GM10266 (cell line): ENCODE data around the gene MCF2L2.

Experiments used
- DNase-seq: peaks from one replicate; pipeline ENCODE4 v3.0.0; 2012; ENCODE audit errors: extremely low spot score
- TF ChIP-seq, protein P1 (sequence below): IDR thresholded peaks from 2 replicates; pipeline ENCODE4 v1.5.1; 2012; ENCODE audit warnings: mild to moderate bottlenecking, low read depth; ENCODE audit not compliant: control insufficient read depth, insufficient read depth; ENCODE audit errors: missing control alignments

MCF2L2 gene

DNA sequence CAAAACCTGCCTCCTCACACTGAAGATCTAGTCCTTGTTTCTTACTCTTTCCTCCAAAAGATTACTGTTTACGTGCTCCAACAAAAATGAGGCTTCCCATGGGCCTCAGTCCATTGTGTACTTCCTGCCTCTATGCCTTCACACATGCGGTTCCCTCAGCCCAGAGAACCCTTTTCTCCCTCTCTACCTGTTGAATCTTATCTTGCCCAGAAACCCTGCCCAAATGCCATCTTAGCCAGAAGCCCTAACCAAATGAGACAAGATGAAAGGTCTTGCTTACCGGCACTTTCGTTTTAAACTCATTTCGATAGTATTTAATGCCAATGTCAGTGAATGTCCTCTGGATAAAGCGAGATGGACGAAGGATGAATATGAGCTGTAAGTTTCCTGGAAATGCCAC, 89.9 kb downstream of the MCF2L2 start:
- no peak for DNase-seq
- TF ChIP-seq, protein P1, sequence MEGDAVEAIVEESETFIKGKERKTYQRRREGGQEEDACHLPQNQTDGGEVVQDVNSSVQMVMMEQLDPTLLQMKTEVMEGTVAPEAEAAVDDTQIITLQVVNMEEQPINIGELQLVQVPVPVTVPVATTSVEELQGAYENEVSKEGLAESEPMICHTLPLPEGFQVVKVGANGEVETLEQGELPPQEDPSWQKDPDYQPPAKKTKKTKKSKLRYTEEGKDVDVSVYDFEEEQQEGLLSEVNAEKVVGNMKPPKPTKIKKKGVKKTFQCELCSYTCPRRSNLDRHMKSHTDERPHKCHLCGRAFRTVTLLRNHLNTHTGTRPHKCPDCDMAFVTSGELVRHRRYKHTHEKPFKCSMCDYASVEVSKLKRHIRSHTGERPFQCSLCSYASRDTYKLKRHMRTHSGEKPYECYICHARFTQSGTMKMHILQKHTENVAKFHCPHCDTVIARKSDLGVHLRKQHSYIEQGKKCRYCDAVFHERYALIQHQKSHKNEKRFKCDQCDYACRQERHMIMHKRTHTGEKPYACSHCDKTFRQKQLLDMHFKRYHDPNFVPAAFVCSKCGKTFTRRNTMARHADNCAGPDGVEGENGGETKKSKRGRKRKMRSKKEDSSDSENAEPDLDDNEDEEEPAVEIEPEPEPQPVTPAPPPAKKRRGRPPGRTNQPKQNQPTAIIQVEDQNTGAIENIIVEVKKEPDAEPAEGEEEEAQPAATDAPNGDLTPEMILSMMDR: no peak

DNA sequence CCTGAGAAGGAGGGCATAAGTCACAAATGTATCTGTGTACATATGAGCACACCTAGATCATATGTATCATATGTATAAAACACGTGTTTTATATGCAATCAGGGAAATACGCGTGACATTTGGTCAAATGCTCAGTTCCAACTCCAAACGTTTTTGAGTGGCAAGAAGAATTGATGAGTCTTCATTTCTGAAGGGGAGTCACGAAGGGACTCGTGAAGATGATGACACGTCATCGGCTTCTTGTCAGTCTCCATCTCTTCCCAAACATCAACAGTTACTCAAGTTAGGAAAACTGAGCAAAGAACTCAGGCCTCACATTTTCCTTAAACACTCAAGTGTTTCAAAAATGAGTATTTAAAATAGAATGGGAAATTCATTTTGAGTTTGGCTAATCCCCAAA, 95.9 kb downstream of the MCF2L2 start:
- no peak for DNase-seq
- TF ChIP-seq, protein P1: no peak

DNA sequence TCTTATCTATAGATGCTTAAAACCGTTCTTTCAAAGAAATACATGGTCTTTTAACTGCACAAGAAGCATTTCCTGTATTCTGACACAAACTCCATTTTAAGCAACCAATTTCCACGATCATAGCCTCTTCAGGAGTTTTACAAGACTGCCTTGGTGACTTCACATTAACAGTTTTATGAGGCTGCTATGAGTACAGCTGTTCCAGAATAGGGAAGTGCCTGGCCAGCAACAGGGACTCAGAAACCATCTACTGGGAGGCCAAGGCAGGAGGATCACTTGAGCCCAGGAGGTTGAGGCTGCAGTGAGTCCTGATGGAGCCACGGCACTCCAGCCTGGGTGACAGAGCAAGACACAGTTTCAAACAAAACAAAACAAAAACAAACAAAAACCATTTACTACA, 96.9 kb downstream of the MCF2L2 start:
- TF ChIP-seq, protein P1: no peak
- DNase-seq: no peak

DNA sequence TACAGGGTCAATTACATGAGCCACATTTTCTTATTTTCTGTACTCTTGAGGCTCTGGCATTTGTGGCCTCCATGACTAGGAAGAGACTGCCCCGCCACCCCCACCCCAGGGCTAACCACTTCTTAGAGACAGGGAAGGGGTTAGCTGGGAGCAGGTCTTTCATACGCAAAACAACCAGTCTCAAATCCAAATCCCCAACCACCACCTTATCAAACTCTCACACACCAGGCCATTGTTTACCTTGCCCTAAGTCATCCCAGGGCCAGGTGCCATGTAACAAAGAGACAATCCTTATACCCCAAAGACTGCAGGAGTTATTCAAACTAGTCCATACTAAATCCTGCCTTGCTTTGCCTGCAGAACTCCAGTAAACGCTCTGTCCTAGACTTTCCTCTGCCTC, 97.5 kb downstream of the MCF2L2 start:
- TF ChIP-seq, protein P1: no peak
- DNase-seq: no peak

- no peak for DNase-seq
Observed at GRCh38 chr3:183329543-183329942, 98.9 kb downstream of the MCF2L2 start.

GRCh38 chr3:183328823-183329222, 99.6 kb downstream of the MCF2L2 start:
- TF ChIP-seq, protein P1: no peak
- no peak for DNase-seq

More at GRCh38 chr3:183329543-183329942, 98.9 kb downstream of the MCF2L2 start:
- TF ChIP-seq, protein P1: no peak

DNA sequence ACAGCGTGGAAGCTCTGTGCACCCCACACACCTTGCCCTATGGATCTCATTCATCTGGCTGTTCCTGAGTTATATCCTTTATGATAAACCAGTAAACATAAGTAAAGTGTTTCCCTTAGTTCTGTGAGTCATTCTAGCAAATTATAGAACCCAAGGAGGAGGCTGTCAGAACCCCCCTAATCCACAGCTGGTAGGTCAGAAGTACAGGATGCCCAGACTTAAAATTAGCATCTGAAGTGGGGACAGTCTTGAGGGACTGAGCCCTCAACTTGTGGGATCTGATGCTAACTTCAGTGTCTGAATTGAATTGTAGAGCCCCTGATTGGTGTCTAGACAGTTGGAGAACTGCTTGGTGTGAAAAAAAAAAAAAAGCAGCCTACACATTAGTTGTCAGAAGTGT, 100.3 kb downstream of the MCF2L2 start:
- TF ChIP-seq, protein P1: no peak
- DNase-seq: no peak

DNA sequence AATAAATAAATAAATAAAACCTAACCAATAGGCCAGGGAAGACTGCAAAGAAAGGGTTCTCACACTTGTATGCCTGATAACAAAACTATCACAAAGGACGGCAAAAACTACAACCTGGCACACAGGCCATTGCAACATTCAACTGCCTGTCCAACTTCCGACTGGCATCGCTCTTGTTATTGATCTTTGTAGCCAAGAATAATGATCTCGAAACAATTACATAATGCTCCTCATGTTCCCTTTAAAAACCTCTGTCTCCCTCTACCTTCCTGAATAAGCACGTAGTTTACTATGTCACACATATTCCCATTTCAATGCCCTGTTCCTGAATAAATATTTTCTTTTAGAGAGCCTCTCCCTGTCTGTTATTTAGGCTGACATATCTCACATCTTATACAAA, 101.1 kb downstream of the MCF2L2 start:
- TF ChIP-seq, protein P1: no peak
- no peak for DNase-seq
